ENCODE measurements around the gene TNS4. TPM values are rescaled to one million over a fixed set of nuclear protein-coding genes. Genes with fewer than 3 reads are reported as not detected.
A peak's percentile ranks its signal among the peaks of the same experiment; 100 is the strongest.

TNS4 gene
- total and polyA plus RNA-seq, 9 of the 15 experiments (the other 6 are each of a cell fraction or from before 2014, with no cell fraction given) = 0.04 to 0.73 (median 0.24) TPM; not detected in 1

- TF ChIP-seq ZBTB9 (CRISPR knock-in tag; IDR thresholded peaks at IDR 0.05) (no peak), VEZF1 (CRISPR knock-in tag; IDR thresholded peaks at IDR 0.05) (peak; percentile 36; the same call in 1 of the 2 replicates), CHCHD3 (CRISPR knock-in tag; IDR thresholded peaks at IDR 0.05) (no peak), USF2 (CRISPR knock-in tag; IDR thresholded peaks at IDR 0.05) (no peak), GATAD2B (IDR thresholded peaks at IDR 0.05; ENCODE audit: borderline replicate concordance) (no peak), YY1 (IDR thresholded peaks at IDR 0.05; ENCODE audit: borderline replicate concordance in 1 of 3, control insufficient read depth in 1 of 3, extremely low read depth in 1 of 3, insufficient read depth in 3 of 3, insufficient read length in 1 of 3, insufficient replicate concordance in 2 of 3, low read depth in 1 of 3, low read length in 2 of 3) (peak in 1 of 3 experiments; percentile 11), ETS1 (conservative IDR thresholded peaks at IDR 0.05; ENCODE audit: control insufficient read depth, low read depth, low read length) (peak; percentile 87), SMARCA5 (IDR thresholded peaks at IDR 0.05) (peak; percentile 89), MAZ (CRISPR knock-in tag; conservative IDR thresholded peaks at IDR 0.05 in 1 of 2, IDR thresholded peaks at IDR 0.05 in 1 of 2) (peak in 1 of 2 experiments; percentile 26; a peak in 1 of 4 replicates), SETDB1 (IDR thresholded peaks at IDR 0.05; ENCODE audit: low read length) (no peak)
Measured at GRCh38 chr17:40437095-40437732, 64.2 kb downstream of the TNS4 start (continued).

Data from K562 (cell line).